GM19035 (cell line): ENCODE results near the gene RNF115.
"Not testable (repeated sequence)": the region's sequence is repeated elsewhere in the genome, so short reads cannot be mapped to it uniquely, and the experiment has no call there.

ENCODE experiments used
- ATAC-seq: cut with Tn5 transposase; IDR thresholded peaks from one replicate; pipeline ENCODE4 v1.9.1; 2021; ENCODE audit not compliant: unreplicated experiment

RNF115 gene

GRCh38 chr1:145782272-145783099 is 41.4 kb downstream of the RNF115 start:
- ATAC-seq, result no peak

GRCh38 chr1:145778146-145778540 is 45.8 kb downstream of the RNF115 start:
- ATAC-seq, result no peak

- no peak for ATAC-seq
These were observed 46.3 kb downstream of the RNF115 start for GRCh38 chr1:145777357-145778145.

- no peak for ATAC-seq
These were observed 50.5 kb downstream of the RNF115 start for GRCh38 chr1:145773423-145773822.

- no peak for ATAC-seq
These were observed 52.8 kb downstream of the RNF115 start for GRCh38 chr1:145771056-145771455.

GRCh38 chr1:145768004-145768403 is 55.9 kb downstream of the RNF115 start:
- not testable (repeated sequence) for ATAC-seq

GRCh38 chr1:145766926-145767325 is 57.0 kb downstream of the RNF115 start:
- not testable (repeated sequence) for ATAC-seq

- not testable (repeated sequence) for ATAC-seq
These were observed 58.1 kb downstream of the RNF115 start for GRCh38 chr1:145765585-145766360.

- not testable (repeated sequence) for ATAC-seq
These were observed 58.8 kb downstream of the RNF115 start for GRCh38 chr1:145765127-145765526.

GRCh38 chr1:145764231-145764940 is 59.5 kb downstream of the RNF115 start:
- ATAC-seq, result not testable (repeated sequence)

- not testable (repeated sequence) for ATAC-seq
These were observed 61.9 kb downstream of the RNF115 start for GRCh38 chr1:145762001-145762400.

GRCh38 chr1:145761498-145761897 is 62.4 kb downstream of the RNF115 start:
- not testable (repeated sequence) for ATAC-seq

GRCh38 chr1:145760395-145760949 is 63.4 kb downstream of the RNF115 start:
- ATAC-seq, result not testable (repeated sequence)

GRCh38 chr1:145759721-145760120 is 64.2 kb downstream of the RNF115 start:
- ATAC-seq, result no peak

GRCh38 chr1:145758575-145758974 is 65.3 kb downstream of the RNF115 start:
- no peak for ATAC-seq

- ATAC-seq, result no peak
These were observed 65.8 kb downstream of the RNF115 start for GRCh38 chr1:145758116-145758515.

- ATAC-seq, result no peak
These were observed 66.5 kb downstream of the RNF115 start for GRCh38 chr1:145757420-145757819.

- no peak for ATAC-seq
These were observed 72.3 kb downstream of the RNF115 start for GRCh38 chr1:145751491-145752037.

GRCh38 chr1:145750426-145750825 is 73.5 kb downstream of the RNF115 start:
- no peak for ATAC-seq
